SK-N-SH treated with all-trans-retinoic acid at 6 μM for 48 hours (cell line): ENCODE measurements around the gene FNDC4.

Source experiments
- ATAC-seq: fragments of 200-7000 bp; cut with Tn5 transposase; 3 replicates; pipeline ENCODE4 v1.9.1; 2020; ENCODE audit warnings: mild to moderate bottlenecking, moderate library complexity
- BACH2 ChIP-seq: fragments of 250-450 bp; sonication (Bioruptor Pico); IDR thresholded peaks from 2 replicates; pipeline ENCODE4 v1.9.0; 2021; ENCODE audit warnings: mild to moderate bottlenecking, borderline replicate concordance
- CREB5 ChIP-seq: fragments of 250-450 bp; sonication (Bioruptor Pico); IDR thresholded peaks from 2 replicates; pipeline ENCODE4 v1.5.1; 2020; ENCODE audit warnings: low read depth, mild to moderate bottlenecking, moderate library complexity
- CSDC2 ChIP-seq: fragments of 250-450 bp; sonication (Bioruptor Pico); IDR thresholded peaks from 2 replicates; pipeline ENCODE4 v1.5.0; 2020; ENCODE audit warnings: mild to moderate bottlenecking, moderate library complexity
- CSRNP3 ChIP-seq: fragments of 250-450 bp; sonication (Bioruptor Pico); IDR thresholded peaks from 2 replicates; pipeline ENCODE4 v1.5.1; 2021; ENCODE audit warnings: mild to moderate bottlenecking, moderate library complexity
- ESRRG ChIP-seq: fragments of 250-450 bp; sonication (Bioruptor Pico); IDR thresholded peaks from 2 replicates; pipeline ENCODE4 v1.6.1; 2021; ENCODE audit warnings: mild to moderate bottlenecking
- GLIS3 ChIP-seq: fragments of 250-450 bp; sonication (Bioruptor Pico); IDR thresholded peaks from 2 replicates; pipeline ENCODE4 v1.5.0; 2020; ENCODE audit warnings: mild to moderate bottlenecking, moderate library complexity
- ISL1 ChIP-seq: fragments of 250-450 bp; sonication (Bioruptor Pico); IDR thresholded peaks from 2 replicates; pipeline ENCODE4 v2.1.2; 2022; ENCODE audit warnings: mild to moderate bottlenecking, moderate library complexity
- PATZ1 ChIP-seq: fragments of 250-450 bp; sonication (Bioruptor Pico); IDR thresholded peaks from 2 replicates; pipeline ENCODE4 v1.8.0; 2020; ENCODE audit warnings: mild to moderate bottlenecking, moderate library complexity, borderline replicate concordance
- POU6F1 ChIP-seq: fragments of 250-450 bp; sonication (Bioruptor Pico); IDR thresholded peaks from 2 replicates; pipeline ENCODE4 v1.8.0; 2021; ENCODE audit warnings: low read depth, mild to moderate bottlenecking, moderate library complexity, borderline replicate concordance
- PPARA ChIP-seq: fragments of 250-450 bp; sonication (Bioruptor Pico); IDR thresholded peaks from 2 replicates; pipeline ENCODE4 v1.5.0; 2020; ENCODE audit warnings: mild to moderate bottlenecking, borderline replicate concordance
- RARB ChIP-seq: fragments of 250-450 bp; sonication (Bioruptor Pico); IDR thresholded peaks from 2 replicates; pipeline ENCODE4 v1.8.0; 2021; ENCODE audit warnings: mild to moderate bottlenecking, moderate library complexity
- SNAI2 ChIP-seq: fragments of 250-450 bp; sonication (Bioruptor Pico); IDR thresholded peaks from 2 replicates; pipeline ENCODE4 v1.5.0; 2020; ENCODE audit warnings: mild to moderate bottlenecking, moderate library complexity
- TCF4 ChIP-seq: fragments of 250-450 bp; sonication (Bioruptor Pico); IDR thresholded peaks from 2 replicates; pipeline ENCODE4 v1.8.0; 2021; ENCODE audit warnings: mild to moderate bottlenecking, moderate library complexity, borderline replicate concordance
- TSHZ2 ChIP-seq: fragments of 250-450 bp; sonication (Bioruptor Pico); IDR thresholded peaks from 2 replicates; pipeline ENCODE4 v1.5.0; 2020; ENCODE audit warnings: mild to moderate bottlenecking, moderate library complexity
- ZC3H10 ChIP-seq: fragments of 250-450 bp; sonication (Bioruptor Pico); IDR thresholded peaks from 2 replicates; pipeline ENCODE4 v1.5.1; 2021; ENCODE audit warnings: mild to moderate bottlenecking, moderate library complexity
- ZFP3 ChIP-seq: fragments of 250-450 bp; sonication (Bioruptor Pico); IDR thresholded peaks from 2 replicates; pipeline ENCODE4 v1.5.0; 2020; ENCODE audit warnings: mild to moderate bottlenecking, moderate library complexity
- ZFP30 ChIP-seq: fragments of 450-650 bp; formaldehyde crosslinking; IDR thresholded peaks from 2 replicates; pipeline ENCODE4 v1.5.0; 2022; ENCODE audit warnings: mild to moderate bottlenecking, moderate library complexity
- ZNF565 ChIP-seq: fragments of 450-650 bp; formaldehyde crosslinking; conservative IDR thresholded peaks from 2 replicates; pipeline ENCODE4 v1.5.0; 2020; ENCODE audit warnings: low read depth, mild to moderate bottlenecking, moderate library complexity
- ZNF70 ChIP-seq: fragments of 450-650 bp; formaldehyde crosslinking; IDR thresholded peaks from 2 replicates; pipeline ENCODE4 v1.5.0; 2020; ENCODE audit warnings: mild to moderate bottlenecking, moderate library complexity
- ZNF8 ChIP-seq: fragments of 450-650 bp; formaldehyde crosslinking; IDR thresholded peaks from 2 replicates; pipeline ENCODE4 v1.5.0; 2020; ENCODE audit warnings: mild to moderate bottlenecking, moderate library complexity

Gene FNDC4

GRCh38 chr2:27485496-27485895 lies 9.5 kb downstream of the FNDC4 start:
- no peak for TF ChIP-seq ZFP30 (CRISPR knock-in tag)
- no peak for TF ChIP-seq TSHZ2 (CRISPR knock-in tag)
- TF ChIP-seq BACH2 = no peak
- TF ChIP-seq ZNF565 (CRISPR knock-in tag) = no peak
- no peak for TF ChIP-seq ZC3H10
- TF ChIP-seq ZNF8 (CRISPR knock-in tag) = no peak
- TF ChIP-seq TCF4 (CRISPR knock-in tag) = no peak
- TF ChIP-seq, all 23 proteins: peak for 0
- ATAC-seq = no peak

GRCh38 chr2:27471961-27472360 lies 23.0 kb downstream of the FNDC4 start:
- no peak for ATAC-seq
- no peak for TF ChIP-seq PATZ1 (CRISPR knock-in tag)
- no peak for TF ChIP-seq BACH2
- no peak for TF ChIP-seq ESRRG (CRISPR knock-in tag)
- TF ChIP-seq ZNF8 (CRISPR knock-in tag) = no peak
- no peak for TF ChIP-seq TCF4 (CRISPR knock-in tag)
- no peak for TF ChIP-seq GLIS3
- no peak for TF ChIP-seq SNAI2 (CRISPR knock-in tag)
- no peak for TF ChIP-seq RARB (CRISPR knock-in tag)
- no peak for TF ChIP-seq ZC3H10
- no peak for TF ChIP-seq ZFP3 (CRISPR knock-in tag)
- TF ChIP-seq CREB5 (CRISPR knock-in tag) = no peak
- no peak for TF ChIP-seq CSRNP3
- no peak for TF ChIP-seq ZNF565 (CRISPR knock-in tag)
- TF ChIP-seq ZNF70 = no peak
- TF ChIP-seq CSDC2 (CRISPR knock-in tag) = no peak
- TF ChIP-seq TSHZ2 (CRISPR knock-in tag) = no peak
- no peak for TF ChIP-seq ISL1
- TF ChIP-seq, all 23 proteins: peak for 0

- ATAC-seq = no peak
- no peak for TF ChIP-seq ZFP3 (CRISPR knock-in tag)
- no peak for TF ChIP-seq ZNF70
- no peak for TF ChIP-seq PATZ1 (CRISPR knock-in tag)
- TF ChIP-seq POU6F1 = no peak
- no peak for TF ChIP-seq TCF4 (CRISPR knock-in tag)
- TF ChIP-seq ZFP30 (CRISPR knock-in tag) = no peak
- no peak for TF ChIP-seq ESRRG (CRISPR knock-in tag)
- TF ChIP-seq RARB (CRISPR knock-in tag) = no peak
- no peak for TF ChIP-seq PPARA (CRISPR knock-in tag)
- no peak for TF ChIP-seq SNAI2 (CRISPR knock-in tag)
- TF ChIP-seq TSHZ2 (CRISPR knock-in tag) = no peak
These were observed 30.6 kb downstream of the FNDC4 start for GRCh38 chr2:27464443-27464842.
